ACHN (cell line): ENCODE data around the gene GH1.
"Not testable (repeated sequence)": the region's sequence is repeated elsewhere in the genome, so short reads cannot be mapped to it uniquely, and the experiment has no call there.

Source experiments
- DNase-seq: peaks from one replicate; pipeline ENCODE4 v3.0.0-alpha.2; 2015
- in situ Hi-C: cut with HindIII; loops from 2 replicates; pipeline ENCODE4 v1.10.0; 2017; ENCODE audit warnings: low sequenced_read_pairs, low pct_ligation_motif_present, low pct_unique_long_range_greater_than_20kb

GH1 gene

DNA sequence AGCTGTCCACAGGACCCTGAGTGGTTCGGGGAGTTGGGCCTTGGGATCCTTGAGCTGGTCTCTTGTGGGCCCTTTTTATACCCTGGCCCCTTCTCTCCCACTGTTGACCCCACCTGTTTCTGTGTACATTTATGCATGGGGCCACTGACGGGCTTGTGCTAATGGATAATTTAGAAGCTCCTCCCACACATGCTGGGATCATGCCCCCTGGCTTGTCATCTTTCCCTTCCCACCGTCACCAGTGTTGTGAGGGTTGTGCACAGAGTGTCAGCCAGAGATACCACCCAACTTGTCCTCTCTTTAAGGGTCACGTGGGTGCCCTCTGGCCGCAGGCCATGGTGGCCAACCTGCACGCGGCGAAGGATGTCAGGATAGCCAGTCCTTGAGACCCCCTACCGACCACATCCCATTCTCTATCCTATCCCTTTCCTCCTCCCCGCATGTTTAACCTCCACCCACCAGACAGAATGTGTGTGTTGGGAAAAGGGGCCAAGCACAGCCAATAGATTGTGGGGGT is at the start of gene GH1:
Gene GH1, minus strand, starts transcription at position 51 of the 517 bp plus-strand sequence. CDS start 63 bp downstream, outside the sequence.
- DNase-seq, in situ Hi-C loops: not testable (repeated sequence)

DNA sequence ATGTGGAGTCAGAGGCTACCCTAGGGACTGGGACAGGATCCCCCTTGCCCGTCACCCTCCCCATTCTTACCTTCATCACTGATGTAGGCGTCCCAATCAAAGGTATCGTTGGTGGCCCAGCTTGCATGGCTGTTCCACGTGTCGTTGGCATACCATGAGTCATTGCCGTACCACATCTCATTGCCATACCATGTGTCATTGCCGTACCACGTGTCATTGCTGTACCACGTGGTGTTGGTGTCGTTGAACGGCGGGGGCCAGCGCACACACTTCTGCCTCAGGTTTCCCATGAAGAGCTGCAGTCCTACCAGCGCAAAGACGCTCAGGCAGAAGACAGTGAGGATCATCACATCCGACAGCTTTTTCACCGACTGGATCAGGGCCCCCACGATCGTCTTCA is 49.3 kb upstream of the GH1 start:
- DNase-seq, result no peak
- in situ Hi-C loops, result no loop called here

DNA sequence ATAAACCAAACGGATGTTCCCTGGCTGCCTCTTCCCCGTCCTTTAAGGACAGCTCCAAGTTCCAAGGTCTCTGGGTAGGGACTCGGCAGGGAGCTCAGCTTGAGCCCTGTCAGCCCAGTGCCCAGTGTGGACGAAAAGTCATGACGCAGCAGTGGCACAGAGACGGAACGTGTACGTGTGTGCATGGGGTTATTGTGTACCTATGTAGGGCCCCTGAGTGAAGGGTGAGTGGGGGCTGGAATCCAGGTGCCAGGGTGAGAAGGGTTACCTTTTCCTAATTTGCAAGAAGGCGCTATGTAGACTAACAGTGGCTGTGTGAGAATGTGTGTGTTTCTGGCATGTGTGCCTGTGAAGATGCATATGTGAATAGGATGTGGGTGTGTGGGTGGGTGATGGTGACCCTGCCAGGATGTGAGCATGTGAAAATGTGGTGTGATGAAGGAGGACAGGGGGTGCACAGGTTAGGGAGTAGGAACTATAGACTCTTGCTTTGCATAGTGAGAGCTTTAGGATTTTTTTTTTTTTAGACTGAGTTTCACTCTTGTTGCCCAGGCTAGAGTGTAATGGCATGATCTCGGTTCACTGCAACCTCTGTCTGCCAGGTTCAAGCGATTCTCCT is 48.1 kb upstream of the GH1 start:
- no peak for DNase-seq
- in situ Hi-C loops, result no loop called here

DNA sequence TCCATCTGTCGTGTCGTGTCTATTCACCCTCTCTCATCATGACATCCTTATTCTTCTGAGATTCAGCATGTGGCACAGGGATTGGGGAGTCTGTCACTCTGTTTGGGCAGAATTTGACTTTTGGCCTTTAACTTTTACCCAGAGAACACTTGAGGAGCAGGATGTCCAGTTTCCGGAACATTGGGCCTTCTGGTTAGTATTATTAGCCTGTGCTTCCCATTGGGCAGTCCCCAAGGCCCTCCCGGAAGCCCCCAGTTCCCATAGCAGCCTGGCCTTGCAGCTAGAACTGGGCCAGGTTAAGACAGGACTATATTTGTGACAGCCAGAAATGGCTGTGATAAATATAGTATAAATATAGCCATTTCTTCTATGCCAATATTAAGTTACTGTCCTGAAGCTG is 44.5 kb upstream of the GH1 start:
- in situ Hi-C loops, result no loop called here

DNA sequence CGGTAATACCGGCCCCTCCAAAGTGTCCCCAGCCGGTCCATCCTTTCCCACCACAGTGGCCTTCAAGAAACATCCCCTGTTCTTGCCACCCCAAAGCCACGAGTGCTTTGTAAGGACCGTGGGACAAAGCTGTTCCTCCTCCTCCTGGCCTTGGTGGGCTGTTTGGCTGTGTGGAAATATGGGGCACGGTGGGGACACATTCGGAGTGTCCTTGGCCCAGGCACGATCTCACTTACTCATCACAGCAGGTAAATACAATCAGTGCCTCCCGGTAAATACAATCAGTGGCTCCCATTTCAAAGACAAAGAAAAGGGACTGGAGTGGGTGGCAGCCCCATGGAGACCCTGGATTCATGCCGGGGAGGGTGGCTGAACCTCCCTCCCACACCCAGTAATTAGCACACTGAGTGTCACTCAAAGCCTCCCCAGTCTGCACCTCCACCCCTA is 43.7 kb upstream of the GH1 start:
- in situ Hi-C loops, result no loop called here
- no peak for DNase-seq

More for the DNA sequence above, 44.5 kb upstream of the GH1 start:
- no peak for DNase-seq

DNA sequence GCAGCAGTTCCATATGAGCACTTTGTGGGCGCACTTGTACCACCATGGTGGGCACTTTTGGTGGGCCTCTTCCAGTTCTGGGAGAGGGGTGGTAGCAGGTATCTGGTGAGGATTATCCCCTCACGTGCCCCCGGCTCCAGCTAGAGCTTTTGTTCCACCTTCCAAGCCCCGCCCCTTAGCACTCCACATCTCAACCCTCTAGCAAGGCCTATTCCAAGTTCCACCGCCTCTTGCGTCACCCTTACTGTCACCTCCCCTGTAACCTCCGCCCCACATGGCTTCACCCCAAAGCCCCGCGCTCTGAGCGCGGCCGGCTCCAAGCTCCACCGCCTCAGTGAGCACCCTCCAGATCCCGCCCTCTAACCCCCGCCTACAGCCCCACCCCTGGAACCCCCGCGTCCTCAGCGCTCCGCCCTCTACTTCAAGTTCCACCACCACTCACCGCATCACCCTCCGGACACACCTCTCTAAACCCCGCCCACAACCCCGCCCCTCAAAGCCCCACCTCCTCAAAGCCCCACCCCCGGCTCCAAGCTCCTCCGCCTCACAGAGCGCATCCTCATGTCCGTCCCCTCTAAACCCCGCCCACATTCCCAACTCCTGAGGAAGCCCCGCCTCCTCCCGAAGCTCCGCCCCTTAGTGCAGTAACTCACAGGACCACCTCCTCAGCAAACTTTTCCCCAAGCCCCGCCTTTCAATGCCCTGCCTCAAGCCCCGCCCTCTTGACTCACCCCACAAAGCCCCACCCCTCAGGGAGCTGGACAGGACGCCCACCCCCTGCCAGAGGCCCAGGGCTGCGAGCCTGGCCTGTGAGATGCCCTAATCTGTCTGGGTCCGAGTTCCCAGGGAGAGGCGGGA is 42.9 kb upstream of the GH1 start:
- DNase-seq, result peak; percentile 70
- in situ Hi-C loops, result no loop called here

DNA sequence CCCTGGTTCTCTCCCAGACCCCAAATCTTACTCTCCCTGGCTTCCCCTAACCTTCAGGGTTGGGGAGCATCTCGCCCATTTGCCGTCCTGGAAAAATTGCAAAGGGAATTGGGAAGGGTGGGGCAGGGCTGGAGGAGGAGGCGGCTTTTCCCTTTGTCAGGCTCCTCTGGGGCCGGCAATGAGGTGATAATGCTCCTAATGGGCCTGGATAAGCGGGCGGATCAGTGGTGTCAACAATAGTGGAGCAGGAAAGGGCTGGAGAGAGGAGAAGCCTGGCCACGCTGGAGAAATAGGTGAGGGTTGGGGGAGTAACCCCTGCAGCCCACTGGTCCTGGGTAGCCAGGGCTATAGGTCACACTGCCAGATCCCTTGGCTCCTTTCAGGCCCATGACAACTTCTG is 41.8 kb upstream of the GH1 start:
- DNase-seq, result no peak
- in situ Hi-C loops, result no loop called here

DNA sequence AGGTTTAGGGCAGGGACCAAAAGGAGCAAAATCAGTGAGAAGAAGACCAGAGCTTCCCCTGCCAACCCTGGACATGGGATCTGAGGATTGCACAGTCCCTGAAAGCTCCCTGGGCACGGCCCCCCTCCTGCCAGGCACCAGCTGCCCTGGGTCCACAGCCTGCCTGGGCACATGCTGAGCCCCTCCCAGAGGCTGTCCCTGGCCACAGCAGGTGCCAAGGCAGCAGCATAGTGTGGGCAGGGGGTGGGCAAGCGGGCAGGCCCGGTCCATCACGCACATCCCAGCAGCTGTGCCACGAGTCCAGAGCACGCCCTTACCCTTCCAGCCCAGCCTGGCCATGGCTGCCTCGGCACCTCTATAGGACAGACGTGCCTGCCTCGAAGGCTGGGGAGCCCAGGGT is 41.4 kb upstream of the GH1 start:
- in situ Hi-C loops, result no loop called here
- no peak for DNase-seq

DNA sequence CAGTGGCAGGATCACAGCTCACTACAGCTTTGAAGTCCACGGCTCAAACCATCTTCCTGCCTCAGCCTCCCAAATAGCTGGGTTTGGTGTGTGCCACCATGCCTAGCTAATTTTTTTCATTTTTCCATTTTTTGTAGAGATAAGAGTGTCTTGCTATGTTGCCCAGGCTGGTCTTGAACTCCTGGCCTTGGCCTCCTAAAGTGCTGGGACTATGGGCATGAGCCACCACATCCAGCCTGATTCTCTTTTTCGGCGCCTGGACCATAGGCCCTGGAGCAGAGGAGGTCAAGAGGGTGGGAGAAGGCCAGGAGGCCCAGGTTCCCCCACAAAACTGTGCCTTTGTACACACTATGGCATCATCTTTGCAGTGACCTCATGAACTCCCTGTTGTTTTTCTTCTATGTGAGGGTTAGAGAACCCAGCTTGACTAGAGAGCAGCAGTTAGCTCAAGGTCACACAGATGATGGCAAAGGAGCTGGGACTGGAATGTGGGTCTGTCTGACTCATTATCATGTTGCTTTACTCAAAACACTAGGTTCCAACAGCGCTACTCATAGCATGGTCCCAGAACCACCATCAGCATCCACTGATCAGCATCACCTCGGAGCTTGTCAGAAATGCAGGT is 37.8 kb upstream of the GH1 start:
- DNase-seq, result no peak

DNA sequence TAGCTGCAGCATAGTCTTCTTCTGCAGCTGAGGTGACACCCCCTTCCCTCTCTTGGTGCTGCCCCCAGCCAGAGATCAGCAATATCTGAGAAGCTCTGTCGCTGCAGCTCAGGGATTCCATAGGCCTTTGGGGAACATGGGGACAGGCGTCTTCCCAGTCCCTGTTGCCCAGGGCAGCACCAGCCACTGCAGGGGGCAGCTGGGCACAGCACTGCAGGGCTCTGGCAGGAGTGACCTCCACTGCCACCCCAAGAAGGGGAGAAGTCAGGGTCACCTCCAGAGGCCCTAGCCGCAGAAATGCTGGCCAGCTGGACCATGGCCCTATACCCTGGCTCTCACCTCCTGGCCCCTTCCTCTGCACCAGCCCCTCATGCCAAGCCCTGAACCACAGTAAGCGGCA is 37.2 kb upstream of the GH1 start:
- in situ Hi-C loops, result no loop called here
- DNase-seq, result no peak

More for the DNA sequence above, 37.8 kb upstream of the GH1 start:
- in situ Hi-C loops, result no loop called here

DNA sequence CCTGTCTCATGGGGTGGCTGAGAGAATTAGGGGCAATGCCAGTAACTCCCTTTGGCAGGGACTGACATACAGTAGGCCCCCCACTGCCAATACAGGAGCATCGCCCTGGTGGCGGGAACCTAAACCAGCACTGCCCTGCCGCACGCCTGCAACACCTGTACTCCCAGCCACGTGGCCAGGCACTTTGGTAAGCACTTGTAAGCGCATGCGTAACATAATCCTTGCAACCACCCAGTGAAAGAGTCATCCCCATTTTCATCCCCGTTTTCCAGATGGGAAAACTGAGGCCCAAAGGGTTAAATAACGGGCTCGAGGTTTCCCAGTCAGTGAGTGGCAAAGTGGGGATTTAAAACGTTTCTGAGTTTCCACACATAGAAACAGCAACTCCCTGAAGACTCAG is 36.6 kb upstream of the GH1 start:
- in situ Hi-C loops, result no loop called here
- DNase-seq, result no peak

DNA sequence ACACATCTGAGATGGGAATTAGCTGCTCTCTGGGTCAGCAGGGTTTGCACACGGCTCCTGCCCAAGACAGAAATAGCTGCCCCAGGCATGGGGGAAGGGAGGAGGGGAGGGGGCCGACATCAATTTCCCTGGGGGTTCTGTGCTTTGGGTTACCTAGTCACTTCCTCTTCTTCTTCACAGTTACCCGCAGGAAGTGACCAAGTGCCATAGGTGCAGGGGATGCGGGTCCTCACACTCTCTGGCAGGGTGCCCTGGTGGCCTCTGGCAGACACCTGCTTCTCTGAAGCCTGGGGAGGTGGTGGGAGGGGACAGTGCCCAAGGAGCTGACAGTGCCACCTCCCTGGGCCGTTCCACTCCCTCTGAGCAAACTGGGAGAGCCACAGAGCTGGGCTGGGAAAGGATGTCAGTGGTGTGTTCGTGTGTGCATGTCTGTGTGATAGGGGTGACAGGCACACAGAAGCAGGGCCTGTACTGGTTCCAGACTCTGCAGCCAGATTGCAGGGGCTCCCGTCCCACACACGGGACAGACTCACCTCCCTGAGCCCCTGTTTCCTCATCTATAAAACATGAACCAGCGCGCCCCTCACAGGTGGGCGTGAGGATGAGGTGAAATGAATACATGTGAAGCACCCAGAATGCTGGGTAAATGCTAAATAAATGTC is 35.9 kb upstream of the GH1 start:
- no peak for DNase-seq
- in situ Hi-C loops, result no loop called here

DNA sequence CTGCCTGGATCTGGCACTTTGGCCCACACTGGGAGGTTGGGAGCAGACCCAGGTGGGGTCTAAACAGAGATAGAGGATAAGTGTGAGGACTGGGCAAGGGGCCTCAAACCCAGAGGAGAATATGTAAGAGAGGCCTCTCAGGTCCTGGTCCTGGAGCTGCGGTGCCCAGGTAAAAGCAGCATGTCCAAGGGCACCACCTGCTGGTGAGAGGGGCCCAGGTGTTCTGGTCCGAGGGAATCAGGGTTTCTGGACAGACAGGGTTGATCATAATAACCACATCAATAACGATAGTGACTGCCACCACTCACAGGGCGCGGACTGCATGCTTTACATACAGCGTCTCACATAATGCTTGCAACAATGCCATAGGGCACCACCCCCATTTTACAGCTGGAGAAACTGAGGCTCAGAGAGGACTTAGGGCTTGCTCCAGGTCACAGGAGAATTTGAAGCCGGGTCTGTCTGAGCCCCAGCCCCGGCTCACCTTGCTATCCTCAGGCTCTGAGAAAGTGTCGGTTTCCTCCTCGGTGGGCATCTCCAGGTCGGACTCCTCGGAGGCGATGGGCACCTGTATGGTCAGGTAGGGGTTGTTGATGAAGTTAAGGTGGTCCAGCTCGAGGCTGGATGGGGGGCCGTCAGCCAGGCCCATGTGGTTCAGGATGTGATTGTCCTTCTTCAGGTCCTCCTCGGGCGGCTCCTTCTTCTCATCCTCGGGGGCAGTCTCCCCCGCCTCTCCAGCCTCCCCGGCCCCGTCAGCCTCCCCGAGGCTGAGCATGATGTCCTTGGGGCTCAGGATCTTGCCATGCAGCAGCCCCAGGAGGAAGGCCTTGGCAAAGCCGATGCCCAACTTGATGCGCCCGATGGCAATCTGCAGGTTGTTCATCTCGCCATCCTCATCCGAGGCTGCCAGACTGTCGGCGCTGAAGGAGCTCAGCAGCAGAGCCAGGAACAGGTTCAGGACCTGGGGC is 32.6 kb upstream of the GH1 start:
- DNase-seq, result peak; percentile 18
- in situ Hi-C loops, result no loop called here

DNA sequence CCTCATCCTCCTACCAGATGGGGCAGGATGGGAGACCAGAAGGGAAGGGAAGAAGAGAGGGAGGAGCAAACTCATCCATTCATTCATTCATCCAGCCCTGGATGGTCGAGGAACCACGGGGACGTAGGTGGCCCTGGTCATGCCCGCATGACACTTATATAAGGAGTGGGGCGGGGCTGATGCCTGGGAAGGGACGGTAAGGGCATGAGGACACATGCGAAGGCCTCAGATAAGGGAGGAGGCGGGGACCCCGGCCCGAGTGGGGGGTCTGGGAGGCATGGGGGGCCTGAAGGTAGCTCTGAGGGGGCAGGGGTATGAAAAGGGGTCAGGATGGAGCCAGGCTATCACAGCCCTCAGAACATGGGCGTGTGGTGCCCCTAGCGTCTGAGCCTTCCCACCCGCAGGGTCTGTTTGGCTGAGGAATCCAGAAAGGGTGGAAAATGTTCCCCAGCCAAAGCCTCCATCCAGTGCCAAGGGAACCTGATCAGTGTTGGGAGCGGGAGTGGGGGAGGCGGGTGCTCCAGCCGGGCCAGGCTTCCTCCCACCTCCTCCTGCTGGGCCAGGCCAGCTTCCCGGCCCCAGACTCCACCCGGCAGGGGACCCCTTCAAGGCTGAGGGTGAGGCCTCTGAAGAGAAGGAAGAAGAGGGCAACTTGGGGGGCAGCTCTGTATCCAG is 31.1 kb upstream of the GH1 start:
- in situ Hi-C loops, result no loop called here
- no peak for DNase-seq

DNA sequence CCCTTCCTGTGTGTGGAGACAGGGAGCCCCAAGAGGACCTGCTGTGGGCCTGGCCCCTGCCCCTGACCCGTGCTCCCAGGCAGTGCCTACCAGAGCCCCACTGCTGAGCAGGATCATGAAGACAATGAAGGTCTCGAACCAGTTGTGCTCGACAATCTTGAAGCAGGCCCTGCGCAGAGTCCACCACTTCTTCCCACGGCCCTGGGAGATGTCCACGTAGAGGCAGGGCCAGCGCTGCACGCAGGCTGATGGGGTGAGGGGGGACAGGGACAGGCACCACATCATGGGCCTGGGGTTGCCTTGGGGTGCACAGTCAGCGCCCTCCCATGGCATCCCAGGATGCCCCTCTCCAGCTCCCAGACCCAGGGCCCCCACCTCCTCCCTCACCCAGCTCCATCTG is 29.9 kb upstream of the GH1 start:
- DNase-seq, result no peak
- in situ Hi-C loops, result no loop called here

DNA sequence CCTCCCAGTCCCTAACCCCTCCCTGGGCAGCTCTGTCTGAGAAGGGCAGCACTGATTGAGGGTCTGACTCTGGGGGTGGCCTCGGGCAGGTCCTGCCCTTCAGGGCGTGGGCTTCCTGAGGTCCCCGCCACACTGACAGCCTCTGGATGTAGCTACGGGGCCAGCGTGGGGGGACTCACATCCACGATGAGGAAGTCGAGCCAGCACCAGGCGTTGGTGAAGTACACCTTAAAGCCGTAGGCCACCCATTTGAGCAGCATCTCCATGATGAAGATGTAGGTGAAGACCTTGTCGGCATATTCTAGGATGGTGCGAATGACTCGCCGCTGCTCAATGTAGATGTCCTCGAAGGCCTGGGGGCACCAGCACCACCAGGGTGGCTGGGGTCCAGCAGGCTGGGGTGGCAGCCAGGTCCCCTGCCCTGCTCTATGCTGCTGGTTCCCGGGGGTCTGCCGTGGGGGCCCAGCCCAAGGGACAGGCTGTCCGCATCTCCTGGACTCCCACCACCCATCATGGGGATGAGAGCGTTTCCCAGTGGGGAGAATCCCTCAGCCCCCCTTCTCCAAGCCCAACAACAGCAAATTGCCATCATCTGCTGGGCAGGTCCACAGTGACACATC is 29.2 kb upstream of the GH1 start:
- in situ Hi-C loops, result no loop called here
- DNase-seq, result no peak
